HEK293 (cell line): ENCODE measurements around the gene CDYL.
A peak's percentile ranks its signal among the peaks of the same experiment; 100 is the strongest.

Experiments used
- CTCF ChIA-PET: fragments of 350-600 bp; formaldehyde crosslinking; extraction: SDS; loops from one replicate; lab custom pipeline; 2021; ENCODE audit warnings: antibody characterized with exemption; lab: Yijun Ruan, JAX
- POLR2A ChIA-PET: fragments of 300-600 bp; formaldehyde crosslinking; extraction: SDS; loops from one replicate; lab custom pipeline; 2020; ENCODE audit warnings: antibody characterized with exemption, inconsistent platforms; lab: Yijun Ruan, JAX
- H3K27ac ChIP-seq: fragments of 200-500 bp; sonication (Bioruptor generic); 2 replicates; pipeline ENCODE4 v1.5.1; 2014; ENCODE audit warnings: low read depth, low read length, control low read depth, inconsistent platforms; ENCODE audit errors: extremely low read depth
- H3K36me3 ChIP-seq, 2 experiments: fragments of 200-500 bp in 1 of 2; sonication (Bioruptor generic) in 1 of 2; 1 replicate in 1 of 2; 2 replicates in 1 of 2; pipeline ENCODE4 v1.5.1; 2014 to 2017; ENCODE audit warnings: inconsistent platforms in 2 of 2, low read length in 2 of 2; ENCODE audit not compliant: control insufficient read depth in 2 of 2, insufficient read depth in 1 of 2
- H3K4me1 ChIP-seq: fragments of 200-500 bp; sonication (Bioruptor generic); 2 replicates; pipeline ENCODE4 v1.5.1; 2014; ENCODE audit warnings: mild to moderate bottlenecking, low read length, inconsistent platforms; ENCODE audit not compliant: control insufficient read depth, insufficient read depth
- H3K4me3 ChIP-seq: 2 replicates; pipeline ENCODE4 v1.5.1; 2011; ENCODE audit warnings: low read depth, mild to moderate bottlenecking, control low read depth, low read length, moderate library complexity
- H3K9me3 ChIP-seq: fragments of 200-500 bp; sonication (Bioruptor generic); 2 replicates; pipeline ENCODE4 v1.5.1; 2014; ENCODE audit warnings: low read depth, low read length, inconsistent platforms; ENCODE audit not compliant: control insufficient read depth, insufficient read depth
- BCL6B ChIP-seq: fragments of 450-650 bp; formaldehyde crosslinking; IDR thresholded peaks from 2 replicates; pipeline ENCODE4 v1.5.1; 2017; ENCODE audit warnings: missing biosample characterization, missing genetic modification characterization
- CTCF ChIP-seq: fragments of 450-650 bp; formaldehyde crosslinking; IDR thresholded peaks from 2 replicates; pipeline ENCODE4 v1.5.1; 2016; ENCODE audit warnings: missing biosample characterization, missing genetic modification characterization
- GLIS1 ChIP-seq: fragments of 450-650 bp; formaldehyde crosslinking; IDR thresholded peaks from 2 replicates; pipeline ENCODE4 v1.5.1; 2016; ENCODE audit warnings: missing biosample characterization, missing genetic modification characterization
- KLF9 ChIP-seq: fragments of 450-650 bp; formaldehyde crosslinking; IDR thresholded peaks from 2 replicates; pipeline ENCODE4 v1.5.1; 2016; ENCODE audit warnings: missing biosample characterization, missing genetic modification characterization, low read depth
- MZF1 ChIP-seq: fragments of 450-650 bp; formaldehyde crosslinking; IDR thresholded peaks from 2 replicates; pipeline ENCODE4 v1.5.1; 2017; ENCODE audit warnings: missing biosample characterization, missing genetic modification characterization, borderline replicate concordance
- PATZ1 ChIP-seq: fragments of 450-650 bp; formaldehyde crosslinking; IDR thresholded peaks from 2 replicates; pipeline ENCODE4 v1.5.1; 2016; ENCODE audit warnings: missing biosample characterization, missing genetic modification characterization
- PRDM6 ChIP-seq: fragments of 450-650 bp; formaldehyde crosslinking; IDR thresholded peaks from 2 replicates; pipeline ENCODE4 v1.5.1; 2017; ENCODE audit warnings: missing biosample characterization, missing genetic modification characterization
- YY1 ChIP-seq: fragments of 450-650 bp; formaldehyde crosslinking; IDR thresholded peaks from 2 replicates; pipeline ENCODE4 v1.5.1; 2018; ENCODE audit warnings: missing biosample characterization, missing genetic modification characterization
- ZBTB10 ChIP-seq: fragments of 450-650 bp; formaldehyde crosslinking; IDR thresholded peaks from 2 replicates; pipeline ENCODE4 v1.5.1; 2016; ENCODE audit warnings: missing biosample characterization, missing genetic modification characterization
- ZBTB7A ChIP-seq: fragments of 450-650 bp; formaldehyde crosslinking; IDR thresholded peaks from 2 replicates; pipeline ENCODE4 v1.5.1; 2016; ENCODE audit warnings: low read depth, missing biosample characterization, missing genetic modification characterization
- ZNF114 ChIP-seq: fragments of 450-650 bp; formaldehyde crosslinking; IDR thresholded peaks from 2 replicates; pipeline ENCODE4 v1.5.0; 2017; ENCODE audit warnings: missing biosample characterization, missing genetic modification characterization
- ZNF366 ChIP-seq: fragments of 450-650 bp; formaldehyde crosslinking; conservative IDR thresholded peaks from 2 replicates; pipeline ENCODE4 v1.5.1; 2016; ENCODE audit warnings: missing biosample characterization, missing genetic modification characterization
- ZNF501 ChIP-seq: fragments of 450-650 bp; formaldehyde crosslinking; IDR thresholded peaks from 2 replicates; pipeline ENCODE4 v1.5.1; 2016; ENCODE audit warnings: missing biosample characterization, missing genetic modification characterization
- ZNF624 ChIP-seq: fragments of 450-650 bp; formaldehyde crosslinking; IDR thresholded peaks from 2 replicates; pipeline ENCODE4 v1.5.1; 2017; ENCODE audit warnings: missing biosample characterization, missing genetic modification characterization

CDYL gene

GRCh38 chr6:4941782-4942672 is 165.8 kb downstream of the CDYL start (continued):
- TF ChIP-seq PATZ1 (tag by site-specific recombination) (peak; percentile 66), MZF1 (tag by site-specific recombination) (peak; percentile 61)

- CTCF ChIA-PET = interaction anchor here (0.6 to 1.0 kb wide), 4 partner anchors 15 to 399 kb away, joined by 3 read pairs; no protein-coding TSS in a partner anchor
- no peak for TF ChIP-seq ZBTB7A (tag by site-specific recombination)
- no peak for TF ChIP-seq ZNF624
- no peak for TF ChIP-seq ZBTB10 (tag by site-specific recombination)
- no peak for TF ChIP-seq BCL6B
- TF ChIP-seq ZNF114 = no peak
- no peak for TF ChIP-seq KLF9 (tag by site-specific recombination)
- TF ChIP-seq ZNF366 = no peak
- no peak for TF ChIP-seq PRDM6 (tag by site-specific recombination)
- TF ChIP-seq YY1 (tag by site-specific recombination) = no peak
- TF ChIP-seq GLIS1 (tag by site-specific recombination) = no peak
- TF ChIP-seq ZNF501 (tag by site-specific recombination) = no peak
- no peak for TF ChIP-seq CTCF
Measured at GRCh38 chr6:4942673-4943009, 166.4 kb downstream of the CDYL start.

More at GRCh38 chr6:4942673-4943009, 166.4 kb downstream of the CDYL start:
- Histone ChIP-seq H3K27ac (no peak overlapping the region), H3K9me3 (no peaks in the 10 kb centered on the region), H3K4me1 (peaks cover 11% of the 10 kb centered on the region), H3K4me3 (no peak overlapping the region), H3K36me3 (peaks cover 0 to 28% of the 10 kb centered on the region in 2 experiments; a peak in 1 of 3 replicates)
- POLR2A ChIA-PET = interaction anchor here (0.5 to 1.5 kb wide), 3 partner anchors 20 to 165 kb away, joined by 3 to 7 read pairs (median 4); no protein-coding TSS in a partner anchor
